ENCODE results near the gene ASPSCR1.

ASPSCR1 gene

GRCh38 chr17:81977211-81977808 lies at the start of gene ASPSCR1:
TSS of gene ASPSCR1 (plus strand) at chr17:81977629. CDS start at chr17:81977647, 18 bp downstream.
- DNase-seq (ENCODE audit: low read depth), result peak; percentile 82

GRCh38 chr17:81927653-81928543 lies 49.5 kb upstream of the ASPSCR1 start, which contains the start of gene MAFG:
TSS of gene MAFG (minus strand) at chr17:81927735. CDS start at chr17:81923185, 4,550 bp downstream.
- peak; percentile 86 for DNase-seq (ENCODE audit: low read depth)

GRCh38 chr17:81928544-81929252 lies 48.7 kb upstream of the ASPSCR1 start:
- no peak for DNase-seq (ENCODE audit: low read depth)

GRCh38 chr17:81929253-81930141 lies 47.9 kb upstream of the ASPSCR1 start:
- DNase-seq (ENCODE audit: low read depth), result no peak

- DNase-seq (ENCODE audit: low read depth), result no peak
Observed at GRCh38 chr17:81930142-81931125, 47.0 kb upstream of the ASPSCR1 start.

GRCh38 chr17:81931189-81931556 lies 46.3 kb upstream of the ASPSCR1 start:
- DNase-seq (ENCODE audit: low read depth), result no peak

GRCh38 chr17:81931557-81932332 lies 45.7 kb upstream of the ASPSCR1 start:
- no peak for DNase-seq (ENCODE audit: low read depth)

- no peak for DNase-seq (ENCODE audit: low read depth)
Observed at GRCh38 chr17:81932333-81932983, 45.0 kb upstream of the ASPSCR1 start.

GRCh38 chr17:81933178-81933699 lies 44.2 kb upstream of the ASPSCR1 start:
- DNase-seq (ENCODE audit: low read depth), result no peak

- DNase-seq (ENCODE audit: low read depth), result no peak
Observed at GRCh38 chr17:81934098-81934757, 43.2 kb upstream of the ASPSCR1 start.

GRCh38 chr17:81934850-81935708 lies 42.4 kb upstream of the ASPSCR1 start:
- DNase-seq (ENCODE audit: low read depth), result no peak

- no peak for DNase-seq (ENCODE audit: low read depth)
Observed at GRCh38 chr17:81935709-81936084, 41.7 kb upstream of the ASPSCR1 start.

- no peak for DNase-seq (ENCODE audit: low read depth)
Observed at GRCh38 chr17:81939218-81939617, 38.2 kb upstream of the ASPSCR1 start.

- DNase-seq (ENCODE audit: low read depth), result no peak
Observed at GRCh38 chr17:81939881-81940385, 37.5 kb upstream of the ASPSCR1 start.

GRCh38 chr17:81940538-81941483 lies 36.6 kb upstream of the ASPSCR1 start:
- no peak for DNase-seq (ENCODE audit: low read depth)
